RWPE1 (cell line): ENCODE measurements around the gene EMX2.

Experiments
- CTCF ChIA-PET: fragments of 350-600 bp; sonication (Branson Sonifier 250); formaldehyde crosslinking; extraction: SDS; loops from one replicate; lab custom pipeline; 2021; lab: Yijun Ruan, JAX
- POLR2A ChIA-PET: fragments of 400-600 bp; formaldehyde crosslinking; extraction: SDS; loops from one replicate; lab custom pipeline; 2020; ENCODE audit warnings: antibody characterized with exemption; ENCODE audit not compliant: low non-redundant PET; lab: Yijun Ruan, JAX
- DNase-seq: peaks from one replicate; pipeline ENCODE4 v3.0.0; 2012; ENCODE audit warnings: low spot score
- H3K27ac ChIP-seq: fragments of 450-650 bp; 2 replicates; pipeline ENCODE4 v1.5.1; 2017
- TF ChIP-seq, protein P1 (sequence below): fragments of 450-650 bp; conservative IDR thresholded peaks from 2 replicates; pipeline ENCODE4 v1.5.1; 2017; ENCODE audit warnings: low read depth, mild to moderate bottlenecking

EMX2 gene

GRCh38 chr10:117553142-117553814 lies 10.7 kb downstream of the EMX2 start:
- POLR2A ChIA-PET: no interaction called here
- TF ChIP-seq, protein P1, sequence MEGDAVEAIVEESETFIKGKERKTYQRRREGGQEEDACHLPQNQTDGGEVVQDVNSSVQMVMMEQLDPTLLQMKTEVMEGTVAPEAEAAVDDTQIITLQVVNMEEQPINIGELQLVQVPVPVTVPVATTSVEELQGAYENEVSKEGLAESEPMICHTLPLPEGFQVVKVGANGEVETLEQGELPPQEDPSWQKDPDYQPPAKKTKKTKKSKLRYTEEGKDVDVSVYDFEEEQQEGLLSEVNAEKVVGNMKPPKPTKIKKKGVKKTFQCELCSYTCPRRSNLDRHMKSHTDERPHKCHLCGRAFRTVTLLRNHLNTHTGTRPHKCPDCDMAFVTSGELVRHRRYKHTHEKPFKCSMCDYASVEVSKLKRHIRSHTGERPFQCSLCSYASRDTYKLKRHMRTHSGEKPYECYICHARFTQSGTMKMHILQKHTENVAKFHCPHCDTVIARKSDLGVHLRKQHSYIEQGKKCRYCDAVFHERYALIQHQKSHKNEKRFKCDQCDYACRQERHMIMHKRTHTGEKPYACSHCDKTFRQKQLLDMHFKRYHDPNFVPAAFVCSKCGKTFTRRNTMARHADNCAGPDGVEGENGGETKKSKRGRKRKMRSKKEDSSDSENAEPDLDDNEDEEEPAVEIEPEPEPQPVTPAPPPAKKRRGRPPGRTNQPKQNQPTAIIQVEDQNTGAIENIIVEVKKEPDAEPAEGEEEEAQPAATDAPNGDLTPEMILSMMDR: no peak
- CTCF ChIA-PET: interaction anchor here (0.6 kb wide), 1 partner anchor 205 kb away, joined by 3 read pairs; no protein-coding TSS in a partner anchor
- DNase-seq: no peak
- no peak overlapping the region for H3K27ac ChIP-seq

DNA sequence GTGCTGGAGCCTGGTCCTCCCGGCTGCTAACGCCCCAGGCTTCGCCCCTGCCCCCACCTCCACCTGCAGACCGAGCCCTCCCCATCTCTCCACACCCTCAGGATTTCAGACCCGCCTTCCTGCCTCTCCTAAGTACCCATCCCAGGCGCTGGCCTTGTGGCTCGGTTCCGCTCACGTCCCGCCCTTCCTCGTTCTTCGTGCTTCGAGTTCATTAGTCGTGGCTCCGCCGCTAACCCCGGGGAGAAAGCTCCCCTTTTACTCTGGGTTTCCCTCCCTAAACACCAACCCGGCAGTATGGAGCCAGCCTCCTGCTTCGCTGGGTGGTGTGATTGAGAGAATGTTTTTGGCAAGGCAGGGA lies 11.2 kb downstream of the EMX2 start:
- TF ChIP-seq, protein P1: no peak
- ChIA-PET POLR2A (no interaction called here), CTCF (no interaction called here)
- DNase-seq: no peak
- H3K27ac ChIP-seq: no peak overlapping the region

GRCh38 chr10:117554241-117554814 lies 11.8 kb downstream of the EMX2 start:
- CTCF ChIA-PET: no interaction called here
- TF ChIP-seq, protein P1: no peak
- DNase-seq: no peak
- POLR2A ChIA-PET: no interaction called here
- no peak overlapping the region for H3K27ac ChIP-seq

GRCh38 chr10:117555017-117555416 lies 12.5 kb downstream of the EMX2 start:
- CTCF ChIA-PET: no interaction called here
- H3K27ac ChIP-seq: no peak overlapping the region
- no peak for DNase-seq
- POLR2A ChIA-PET: no interaction called here
- TF ChIP-seq, protein P1: no peak

- TF ChIP-seq, protein P1: no peak
- ChIA-PET POLR2A (no interaction called here), CTCF (interaction anchor here (0.6 kb wide), 1 partner anchor 656 kb away, joined by 5 read pairs; no protein-coding TSS in a partner anchor)
- no peak for DNase-seq
- no peak overlapping the region for H3K27ac ChIP-seq
These were observed 13.3 kb downstream of the EMX2 start for GRCh38 chr10:117555863-117556262.

DNA sequence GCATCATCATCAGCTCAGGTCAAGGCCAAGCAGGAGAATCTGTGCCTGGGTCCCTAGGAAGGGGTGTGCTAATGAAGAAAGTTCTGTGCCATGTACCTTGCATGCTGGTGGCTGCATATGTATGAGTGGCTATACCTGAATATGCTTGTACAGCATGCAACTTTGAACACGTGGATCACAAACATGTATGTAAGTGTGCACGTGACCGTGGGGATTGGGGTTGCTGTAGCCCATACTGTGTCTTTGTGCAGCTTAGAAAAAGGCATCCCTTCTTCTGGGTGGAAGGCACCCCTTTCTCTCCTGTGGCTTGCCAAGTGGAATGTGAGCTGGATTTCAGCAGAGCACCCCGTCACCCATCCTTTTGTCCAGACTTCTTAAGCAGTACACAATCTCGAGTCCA lies 13.8 kb downstream of the EMX2 start:
- CTCF ChIA-PET: interaction anchor here (0.6 kb wide), 1 partner anchor 24 kb away, joined by 3 read pairs; no protein-coding TSS in a partner anchor
- TF ChIP-seq, protein P1: no peak
- DNase-seq: no peak
- no peak overlapping the region for H3K27ac ChIP-seq
- POLR2A ChIA-PET: no interaction called here
